ENCODE data around the gene DHRS4L2. TPM values are rescaled to one million over a fixed set of nuclear protein-coding genes. Genes with fewer than 3 reads are reported as not detected.

Gene DHRS4L2
- total and polyA plus RNA-seq, 2 of the 4 experiments (the other 2 are of a cell fraction), result 11.1 to 19.6 TPM

- H3K56ac ChIP-seq (ENCODE audit: extremely low read depth, insufficient read depth, low read length), result no peak within 1 kb of the TSS
- H3K9me3 ChIP-seq (ENCODE audit: control insufficient read depth, insufficient read depth, low read length), result no peaks in the 10 kb centered on the region
- no TSS peak for BruUV-seq (replicated peaks)
- in situ Hi-C loops (cut with MboI; ENCODE audit: low sequenced_read_pairs) (no loop called here), intact Hi-C loops (cut with micrococcal nuclease) (loop anchor here (1.0 kb wide), 1 partner anchor 38 kb away; no protein-coding TSS in a partner anchor), dilution Hi-C loops (cut with HindIII; ENCODE audit: low sequenced_read_pairs, unreplicated experiment) (no loop called here)
- H3K27ac ChIP-seq (ENCODE audit: insufficient read depth, low read length), result no peak within 1 kb of the TSS
- no peak within 1 kb of the TSS for H3K14ac ChIP-seq (replicated peaks; ENCODE audit: low read depth, low read length)
- no peak within 1 kb of the TSS for H3K23ac ChIP-seq (ENCODE audit: low read depth, low read length)
- CTCF ChIA-PET, result interaction anchor here (1.5 kb wide), 1 partner anchor 57 kb away, joined by 4 read pairs; no protein-coding TSS in a partner anchor
- peak within 1 kb of the TSS; percentile 94 for H2AFZ ChIP-seq (replicated peaks; ENCODE audit: low read length, poor library complexity)
- H4K91ac ChIP-seq (ENCODE audit: insufficient read depth, low read depth, low read length), result no peak within 1 kb of the TSS
- no peak within 1 kb of the TSS for H4K8ac ChIP-seq (ENCODE audit: low read depth in 2 of 2, low read length in 2 of 2)
- POLR2A ChIA-PET (ENCODE audit: unreplicated experiment), result no interaction called here
- peaks cover 41% of the 10 kb centered on the region for H3K27me3 ChIP-seq (ENCODE audit: control insufficient read depth, insufficient read depth, low read length)
- H3K79me1 ChIP-seq (ENCODE audit: low read depth in 1 of 2, low read length in 2 of 2), result no peaks in the 10 kb centered on the region
- no peak within 1 kb of the TSS; the same call in 1 of the 2 replicates for H3K4ac ChIP-seq (ENCODE audit: low read depth, low read length)
- H3K36me3 ChIP-seq (ENCODE audit: control insufficient read depth, insufficient read depth, low read length), result no peaks in the 10 kb centered on the region
- H3K4me1 ChIP-seq (ENCODE audit: control insufficient read depth, insufficient read depth, low read length), result peaks cover 5% of the 10 kb centered on the region; the same call in 1 of the 2 replicates
- peak within 1 kb of the TSS; percentile 32; the same call in 1 of the 2 replicates for H3K9ac ChIP-seq (ENCODE audit: low read depth, low read length)
- no peak within 1 kb of the TSS for H2AK5ac ChIP-seq (ENCODE audit: low read depth, low read length)
- H4K20me1 ChIP-seq (ENCODE audit: insufficient read depth, low read length), result peaks cover 3% of the 10 kb centered on the region; the same call in 1 of the 2 replicates
- H2BK5ac ChIP-seq (ENCODE audit: low read depth, low read length, poor library complexity, severe bottlenecking), result no peak within 1 kb of the TSS
- H2BK15ac ChIP-seq (ENCODE audit: low read depth, low read length), result no peak within 1 kb of the TSS
- no peak within 1 kb of the TSS for H3K18ac ChIP-seq (ENCODE audit: low read depth, low read length)
- peak within 1 kb of the TSS; percentile 52 for H3K4me3 ChIP-seq (ENCODE audit: insufficient read depth, low read depth, low read length)
- no peak within 1 kb of the TSS for H2BK120ac ChIP-seq (ENCODE audit: low read depth, low read length)
- 3% methylated on average over 56 of the region's 92 CpGs; no CpG with 5 or more reads in 1 of the 2 experiments for WGBS, 2 experiments (ENCODE audit: extremely low coverage in 2 of 2, insufficient read length in 1 of 2)
- H3K4me2 ChIP-seq (ENCODE audit: low read depth, low read length), result peak within 1 kb of the TSS; percentile 87
- peak; percentile 34 for DNase-seq
- H3K9me1 ChIP-seq (ENCODE audit: insufficient read depth, low read length), result 0 out of 2 replicates have a peak, but pooled peaks cover 3% of the 10 kb centered on the region
- H4K5ac ChIP-seq (ENCODE audit: low read depth, low read length), result no peak within 1 kb of the TSS
- H2BK20ac ChIP-seq (ENCODE audit: low read depth, low read length), result no peak within 1 kb of the TSS
- TF ChIP-seq CEBPB (IDR thresholded peaks at IDR 0.05; ENCODE audit: low read depth, low read length), result no peak
- TF ChIP-seq MAZ (IDR thresholded peaks at IDR 0.05; ENCODE audit: borderline replicate concordance, low read depth, low read length), result peak; percentile 85
- ATAC-seq (ENCODE audit: low read depth), result peak; percentile 96
- H2AK9ac ChIP-seq (replicated peaks; ENCODE audit: low read depth, low read length, poor library complexity), result no peak within 1 kb of the TSS
These were observed 63.3 kb downstream of the DHRS4L2 start, which contains the start of gene CARMIL3 for GRCh38 chr14:24051789-24052655. Gene CARMIL3 (plus strand): TSS chr14:24052009. CDS start chr14:24052154, 145 bp downstream.
